Transverse colon (tissue), 4 donors: ENCODE results near the gene HBZ. TPM values are rescaled to one million over a fixed set of nuclear protein-coding genes. Genes with fewer than 3 reads are reported as not detected.

Source experiments
- DNase-seq: peaks from one replicate; pipeline ENCODE4 v3.0.0-alpha.2; 2019
- H3K27ac ChIP-seq, 4 donors: fragments of 200-600 bp; sonication (generic); 2 replicates each; pipeline ENCODE4 v1.5.1; 2016 to 2018; ENCODE audit warnings: inconsistent platforms in 4 of 4
- H3K27me3 ChIP-seq: fragments of 200-600 bp; sonication (generic); 2 replicates; pipeline ENCODE4 v1.5.1; 2017; ENCODE audit warnings: inconsistent platforms
- H3K36me3 ChIP-seq, 4 donors: fragments of 200-600 bp; sonication (generic); 2 replicates each; pipeline ENCODE4 v1.5.1; 2017 to 2019; ENCODE audit warnings: inconsistent platforms in 4 of 4
- H3K4me1 ChIP-seq, 4 donors: fragments of 200-600 bp; sonication (generic); 2 replicates each; pipeline ENCODE4 v1.5.1; 2017 to 2020; ENCODE audit warnings: inconsistent platforms in 4 of 4
- H3K4me3 ChIP-seq, 4 donors: fragments of 200-600 bp; sonication (generic); 1 replicate in 1 of 4; 2 replicates in 3 of 4; pipeline versions ENCODE4 v1.5.1 to v1.6.1; 2017 to 2019; ENCODE audit warnings: inconsistent platforms in 4 of 4
- H3K9me3 ChIP-seq, 2 donors: fragments of 200-600 bp; sonication (generic); 2 replicates each; pipeline ENCODE4 v1.5.1; 2017 to 2019; ENCODE audit warnings: inconsistent platforms in 2 of 2
- CTCF ChIP-seq, 5 experiments: fragments of 200-600 bp in 3 of 5; fragments of 450-650 bp in 2 of 5; sonication (generic) in 3 of 5; IDR thresholded peaks; 1 replicate in 2 of 5; 2 replicates in 3 of 5; pipeline ENCODE4 v1.5.1; 2016 to 2017; ENCODE audit warnings: antibody characterized with exemption in 5 of 5, inconsistent platforms in 3 of 5, mild to moderate bottlenecking in 2 of 5, moderate library complexity in 1 of 5
- EP300 ChIP-seq: sonication (generic); formaldehyde crosslinking; IDR thresholded peaks from one replicate; pipeline ENCODE4 v1.6.1; 2017; ENCODE audit warnings: antibody characterized with exemption, low read depth
- POLR2A ChIP-seq: fragments of 450-650 bp; IDR thresholded peaks from one replicate; pipeline ENCODE4 v1.6.1; 2016; ENCODE audit warnings: antibody characterized with exemption, mild to moderate bottlenecking, moderate library complexity
- POLR2AphosphoS5 ChIP-seq, 3 donors: sonication (generic); formaldehyde crosslinking; IDR thresholded peaks; one replicate each; pipeline ENCODE4 v1.6.1; 2016; ENCODE audit warnings: antibody characterized with exemption in 3 of 3
- WGBS, 2 donors: methylation state at CpG; one replicate each; pipeline ENCODE4 v1.1.5; 2018; ENCODE audit warnings: low coverage in 1 of 2; 5-methylcytosine and 5-hydroxymethylcytosine counted together
- in situ Hi-C, 4 donors: fragments of 200-750 bp; cut with MboI; loops; one replicate each; pipeline versions ENCODE4 v1.15.0 to v1.15.1; 2017; ENCODE audit warnings: low sequenced_read_pairs in 3 of 4, low pct_ligation_motif_present in 1 of 4, low pct_unique_long_range_greater_than_20kb in 1 of 4
- intact Hi-C: fragments of 100-400 bp; cut with DNase I; formaldehyde crosslinking; loops from one replicate; pipeline ENCODE4 v1.15.1; 2023; ENCODE audit warnings: low total_unique reads
- total RNA-seq, 4 donors: library from RNA; depleted of rRNA; stranded (reverse); fragments of >200 nt; gene quantifications; one replicate each; pipeline ENCODE4 v1.1.0, GENCODE V29; 2016

HBZ gene
- total RNA-seq, 4 donors from 2014 or later, result not detected

- Histone ChIP-seq H3K4me1 (peaks cover 15 to 16% (median 16%) of the 10 kb centered on the region in 4 donors), H3K36me3 (no peaks in the 10 kb centered on the region), H3K4me3 (no peak overlapping the region), H3K9me3 (no peaks in the 10 kb centered on the region), H3K27me3 (peaks cover 74% of the 10 kb centered on the region), H3K27ac (no peak overlapping the region)
- 17% methylated on average over 30 of the region's 77 CpGs; no CpG with 5 or more reads in 1 of the 2 donors for WGBS, 2 donors
- intact Hi-C loops, result no loop called here
- in situ Hi-C loops, result no loop called here
- DNase-seq, result no peak
- TF ChIP-seq CTCF (IDR thresholded peaks at IDR 0.05) (no peak), EP300 (no peak), POLR2A (no peak), POLR2AphosphoS5 (IDR thresholded peaks at IDR 0.05) (no peak)
These were observed 12.5 kb downstream of the HBZ start for GRCh38 chr16:164827-165538.

DNA sequence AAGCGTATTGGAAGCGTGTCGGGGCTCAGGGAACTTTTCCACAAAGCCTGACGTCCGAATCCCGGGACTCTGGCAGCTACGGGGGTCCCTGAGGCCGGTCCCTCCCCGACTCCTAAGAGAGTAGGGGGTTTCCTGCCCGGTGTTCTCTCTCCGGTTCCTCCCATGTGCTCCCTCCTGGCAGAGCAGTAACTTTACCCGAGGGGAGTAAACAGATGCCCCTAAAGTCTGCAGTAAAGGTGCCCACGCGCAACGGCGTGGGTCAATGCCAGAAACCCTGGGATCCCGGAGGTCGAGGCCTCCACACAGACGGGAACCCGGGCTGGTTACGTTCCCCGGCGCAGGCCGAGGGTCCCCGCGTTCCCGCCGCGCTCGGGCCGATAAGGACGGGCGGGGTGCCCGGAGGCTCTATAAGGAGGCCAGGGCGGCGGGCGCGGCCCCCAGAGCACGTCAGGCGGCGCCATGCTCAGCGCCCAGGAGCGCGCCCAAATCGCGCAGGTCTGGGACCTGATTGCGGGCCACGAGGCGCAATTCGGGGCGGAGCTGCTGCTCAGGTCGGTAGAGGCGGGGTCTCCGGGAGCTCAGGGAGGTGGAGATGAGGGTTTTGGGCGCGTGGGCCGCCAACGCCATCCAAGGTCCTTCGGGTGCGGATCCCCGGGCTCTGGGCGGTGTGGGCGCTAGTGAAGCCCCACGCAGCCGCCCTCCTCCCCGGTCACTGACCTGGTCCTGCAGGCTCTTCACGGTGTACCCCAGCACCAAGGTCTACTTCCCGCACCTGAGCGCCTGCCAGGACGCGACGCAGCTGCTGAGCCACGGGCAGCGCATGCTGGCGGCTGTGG lies 13.3 kb downstream of the HBZ start, which contains the start of gene HBM:
TSS of gene HBM (plus strand) at position 440 of the 836 bp plus-strand sequence. CDS start at position 460, 20 bp downstream.
- H3K9me3 ChIP-seq, result no peaks in the 10 kb centered on the region
- H3K27me3 ChIP-seq, result peaks cover 80% of the 10 kb centered on the region
- in situ Hi-C loops, result no loop called here
- peaks cover 15 to 16% (median 16%) of the 10 kb centered on the region in 4 donors for H3K4me1 ChIP-seq
- H3K27ac ChIP-seq, result no peak within 1 kb of the TSS
- WGBS, 2 donors, result 9% methylated on average over 48 of the region's 75 CpGs; no CpG with 5 or more reads in 1 of the 2 donors
- DNase-seq, result no peak
- peak within 1 kb of the TSS in 1 of 4 donors; percentile 12 for H3K4me3 ChIP-seq
- TF ChIP-seq EP300 (no peak), POLR2A (no peak), POLR2AphosphoS5 (IDR thresholded peaks at IDR 0.05) (no peak), CTCF (IDR thresholded peaks at IDR 0.05) (no peak)
- H3K36me3 ChIP-seq, result no peaks in the 10 kb centered on the region
- intact Hi-C loops, result no loop called here

GRCh38 chr16:166375-167121 lies 14.1 kb downstream of the HBZ start:
- Histone ChIP-seq H3K27ac (no peak overlapping the region), H3K36me3 (no peaks in the 10 kb centered on the region), H3K4me1 (peaks cover 15 to 16% (median 16%) of the 10 kb centered on the region in 4 donors), H3K9me3 (no peaks in the 10 kb centered on the region), H3K27me3 (peaks cover 80% of the 10 kb centered on the region), H3K4me3 (peak overlapping the region in 1 of 4 donors; percentile 12)
- in situ Hi-C loops (no loop called here), intact Hi-C loops (no loop called here)
- TF ChIP-seq POLR2A, result no peak
- TF ChIP-seq CTCF (IDR thresholded peaks at IDR 0.05), result no peak
- no peak for TF ChIP-seq POLR2AphosphoS5 (IDR thresholded peaks at IDR 0.05)
- 0 to 7% methylated on average over 1 to 38 of the region's 45 CpGs for WGBS, 2 donors
- no peak for DNase-seq
